Gastrocnemius medialis (tissue), 4 donors: ENCODE results near the gene FGD5. TPM values are rescaled to one million over a fixed set of nuclear protein-coding genes. Genes with fewer than 3 reads are reported as not detected.
"Not testable (repeated sequence)": the region's sequence is repeated elsewhere in the genome, so short reads cannot be mapped to it uniquely, and the experiment has no call there.

Experiments used
- ATAC-seq, 2 donors: fragments of 150-250 bp; one replicate each; pipeline ENCODE4 v1.9.1; 2016
- DNase-seq, 2 donors: peaks; one replicate each; pipeline ENCODE4 v3.0.0-alpha.2; 2019
- H3K27ac ChIP-seq, 4 donors: fragments of 200-600 bp; sonication (generic); 1 replicate in 1 of 4; 2 replicates in 3 of 4; pipeline ENCODE4 v1.5.1; 2016 to 2018; ENCODE audit warnings: mild to moderate bottlenecking in 2 of 4, moderate library complexity in 1 of 4
- H3K27me3 ChIP-seq, 3 donors: fragments of 200-600 bp; sonication (generic) in 2 of 3; 1 replicate in 1 of 3; 2 replicates in 2 of 3; pipeline versions ENCODE4 v1.5.1 to v1.6.0; 2016 to 2019; ENCODE audit warnings: mild to moderate bottlenecking in 1 of 3, moderate library complexity in 1 of 3
- H3K36me3 ChIP-seq, 2 donors: fragments of 200-600 bp; sonication (generic) in 1 of 2; one replicate each; pipeline ENCODE4 v1.5.1; 2017 to 2018
- H3K4me1 ChIP-seq, 2 donors: fragments of 200-600 bp; sonication (generic) in 1 of 2; one replicate each; pipeline ENCODE4 v1.5.1; 2016 to 2017; ENCODE audit warnings: mild to moderate bottlenecking in 2 of 2
- H3K4me3 ChIP-seq, 4 donors: fragments of 200-600 bp; sonication (generic) in 3 of 4; 1 replicate in 1 of 4; 2 replicates in 3 of 4; pipeline ENCODE4 v1.5.1; 2016 to 2019; ENCODE audit warnings: mild to moderate bottlenecking in 2 of 4
- H3K9me3 ChIP-seq, 3 donors: fragments of 200-600 bp; sonication (generic) in 2 of 3; 1 replicate in 1 of 3; 2 replicates in 2 of 3; pipeline ENCODE4 v1.5.1; 2016 to 2019
- POLR2A ChIP-seq, 2 donors: fragments of 450-650 bp; IDR thresholded peaks; one replicate each; pipeline ENCODE4 v1.6.1; 2017; ENCODE audit warnings: antibody characterized with exemption in 2 of 2, mild to moderate bottlenecking in 2 of 2, moderate library complexity in 2 of 2
- in situ Hi-C, 4 donors: fragments of 200-750 bp; cut with MboI; loops; one replicate each; pipeline versions ENCODE4 v1.15.0 to v1.8.0; 2017; ENCODE audit warnings: low sequenced_read_pairs in 4 of 4
- intact Hi-C: fragments of 100-400 bp; cut with DNase I; formaldehyde crosslinking; loops from one replicate; pipeline ENCODE4 v1.15.1; 2023; ENCODE audit warnings: low total_unique reads
- total RNA-seq, 4 donors: library from RNA; depleted of rRNA; stranded (reverse); fragments of >200 nt; gene quantifications; one replicate each; pipeline versions ENCODE4 v1.1.0 to v1.2.3, GENCODE V29; 2016
- TF ChIP-seq, protein P1 (sequence below), 5 experiments: fragments of 450-650 bp in 3 of 5; fragments of 200-600 bp in 2 of 5; sonication (generic) in 2 of 5; IDR thresholded peaks in 4 of 5; conservative IDR thresholded peaks in 1 of 5; 1 replicate in 4 of 5; 2 replicates in 1 of 5; pipeline ENCODE4 v1.5.1; 2016 to 2019; ENCODE audit warnings: antibody characterized with exemption in 5 of 5, mild to moderate bottlenecking in 3 of 5, moderate library complexity in 3 of 5

Gene FGD5
- total RNA-seq, 4 donors from 2014 or later = 4.4 to 8.4 (median 5.2) TPM

DNA sequence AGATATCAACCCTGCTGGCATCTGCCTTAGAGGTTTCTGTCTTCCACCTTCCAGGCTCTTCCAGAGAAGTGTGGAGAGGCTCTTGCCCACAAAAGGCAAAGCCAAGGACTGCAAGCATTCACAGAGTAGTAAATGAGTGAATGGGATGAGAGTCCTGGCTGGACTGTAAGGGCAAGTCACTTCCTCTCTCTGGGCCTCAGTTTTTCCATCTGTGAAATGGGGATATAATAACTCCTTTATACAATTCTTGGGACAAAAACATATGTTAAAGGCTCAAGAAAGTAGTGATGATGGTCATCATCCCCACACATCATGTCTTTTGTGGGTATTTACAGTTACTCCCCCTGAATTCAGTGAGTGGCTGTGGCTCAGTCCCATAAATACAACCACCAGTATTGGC, 10.7 kb upstream of the FGD5 start:
- DNase-seq (no peak), ATAC-seq (no peak)
- Histone ChIP-seq H3K4me3 (no peak overlapping the region), H3K27me3 (peaks cover 16 to 23% (median 19%) of the 10 kb centered on the region in 3 donors), H3K4me1 (peaks cover 0 to 12% of the 10 kb centered on the region in 2 donors), H3K36me3 (no peaks in the 10 kb centered on the region), H3K27ac (no peak overlapping the region), H3K9me3 (no peaks in the 10 kb centered on the region)
- TF ChIP-seq POLR2A (IDR thresholded peaks at IDR 0.05) = no peak
- TF ChIP-seq, protein P1, sequence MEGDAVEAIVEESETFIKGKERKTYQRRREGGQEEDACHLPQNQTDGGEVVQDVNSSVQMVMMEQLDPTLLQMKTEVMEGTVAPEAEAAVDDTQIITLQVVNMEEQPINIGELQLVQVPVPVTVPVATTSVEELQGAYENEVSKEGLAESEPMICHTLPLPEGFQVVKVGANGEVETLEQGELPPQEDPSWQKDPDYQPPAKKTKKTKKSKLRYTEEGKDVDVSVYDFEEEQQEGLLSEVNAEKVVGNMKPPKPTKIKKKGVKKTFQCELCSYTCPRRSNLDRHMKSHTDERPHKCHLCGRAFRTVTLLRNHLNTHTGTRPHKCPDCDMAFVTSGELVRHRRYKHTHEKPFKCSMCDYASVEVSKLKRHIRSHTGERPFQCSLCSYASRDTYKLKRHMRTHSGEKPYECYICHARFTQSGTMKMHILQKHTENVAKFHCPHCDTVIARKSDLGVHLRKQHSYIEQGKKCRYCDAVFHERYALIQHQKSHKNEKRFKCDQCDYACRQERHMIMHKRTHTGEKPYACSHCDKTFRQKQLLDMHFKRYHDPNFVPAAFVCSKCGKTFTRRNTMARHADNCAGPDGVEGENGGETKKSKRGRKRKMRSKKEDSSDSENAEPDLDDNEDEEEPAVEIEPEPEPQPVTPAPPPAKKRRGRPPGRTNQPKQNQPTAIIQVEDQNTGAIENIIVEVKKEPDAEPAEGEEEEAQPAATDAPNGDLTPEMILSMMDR (IDR thresholded peaks at IDR 0.05 in 4 of 5, conservative IDR thresholded peaks at IDR 0.05 in 1 of 5) = no peak
- in situ Hi-C loops = no loop called here
- intact Hi-C loops = no loop called here

DNA sequence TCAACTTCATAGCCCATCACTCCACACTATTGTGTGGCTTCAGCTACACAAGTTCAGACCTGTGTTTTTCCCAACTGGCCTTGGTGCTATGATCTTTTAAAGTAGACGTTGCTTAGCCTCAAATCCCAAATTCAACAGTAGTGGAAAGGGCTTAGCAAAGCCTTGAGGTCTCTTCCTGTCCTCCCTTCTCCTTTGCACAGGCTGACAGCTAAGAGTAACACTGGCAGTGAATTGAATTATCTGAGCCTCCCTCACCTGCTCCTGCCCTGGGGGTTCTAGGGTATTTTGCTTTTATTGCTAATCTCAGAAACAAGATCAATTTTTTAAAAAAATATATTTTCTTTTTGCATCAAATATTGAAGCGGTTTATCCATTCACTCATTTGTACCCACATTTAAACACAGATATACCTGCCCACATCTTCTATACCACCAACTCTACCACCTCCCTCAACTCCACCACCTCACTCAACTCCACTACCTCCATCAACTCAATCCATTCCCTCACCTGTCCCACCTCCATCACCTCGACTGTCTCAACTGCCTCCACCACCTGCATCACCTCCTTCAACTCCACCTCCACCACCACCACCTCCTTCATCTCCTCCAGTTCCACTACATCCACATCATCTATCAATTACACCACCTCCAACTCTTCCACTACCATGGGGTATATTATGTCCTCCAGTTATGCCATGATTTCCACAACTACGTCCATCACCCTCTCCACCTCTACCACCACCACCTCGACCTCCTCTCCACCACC, 10.1 kb upstream of the FGD5 start:
- Histone ChIP-seq H3K27me3 (peaks cover 16 to 23% (median 19%) of the 10 kb centered on the region in 3 donors), H3K4me1 (peaks cover 0 to 12% of the 10 kb centered on the region in 2 donors), H3K4me3 (no peak overlapping the region), H3K36me3 (no peaks in the 10 kb centered on the region), H3K27ac (no peak overlapping the region), H3K9me3 (no peaks in the 10 kb centered on the region)
- ATAC-seq = no peak
- DNase-seq = no peak
- intact Hi-C loops (no loop called here), in situ Hi-C loops (no loop called here)
- TF ChIP-seq, protein P1 (IDR thresholded peaks at IDR 0.05 in 4 of 5, conservative IDR thresholded peaks at IDR 0.05 in 1 of 5) = no peak
- no peak for TF ChIP-seq POLR2A (IDR thresholded peaks at IDR 0.05)

DNA sequence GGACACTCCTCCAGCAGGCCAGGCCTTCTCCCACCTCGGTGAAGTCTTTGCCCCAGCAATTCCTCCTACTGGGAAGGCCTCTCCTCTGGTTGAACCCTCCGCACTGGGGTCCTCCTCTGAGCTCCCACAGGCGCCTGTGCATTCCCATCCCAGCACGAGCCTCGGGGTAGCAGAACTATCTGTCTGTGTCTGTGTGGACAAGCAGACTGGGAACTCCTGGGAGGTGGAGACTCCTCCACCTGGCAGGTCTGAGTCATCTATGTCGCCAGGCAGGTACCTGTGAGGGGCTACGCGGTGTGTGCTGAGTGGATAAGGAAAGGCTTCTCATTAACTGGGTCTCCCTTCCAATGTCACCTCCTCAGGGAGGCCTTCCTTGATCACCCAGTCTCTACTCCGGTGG, 9.2 kb upstream of the FGD5 start:
- H3K9me3 ChIP-seq, H3K36me3 ChIP-seq, ATAC-seq, intact Hi-C loops, DNase-seq, in situ Hi-C loops: not testable (repeated sequence)
- Histone ChIP-seq H3K4me3 (peak overlapping the region; percentile 46 to 49 (median 47)), H3K27me3 (peaks cover 16 to 23% (median 19%) of the 10 kb centered on the region in 3 donors), H3K27ac (peak overlapping the region in 3 of 4 donors; percentile 42 to 72 (median 68)), H3K4me1 (peaks cover 0 to 12% of the 10 kb centered on the region in 2 donors)

DNA sequence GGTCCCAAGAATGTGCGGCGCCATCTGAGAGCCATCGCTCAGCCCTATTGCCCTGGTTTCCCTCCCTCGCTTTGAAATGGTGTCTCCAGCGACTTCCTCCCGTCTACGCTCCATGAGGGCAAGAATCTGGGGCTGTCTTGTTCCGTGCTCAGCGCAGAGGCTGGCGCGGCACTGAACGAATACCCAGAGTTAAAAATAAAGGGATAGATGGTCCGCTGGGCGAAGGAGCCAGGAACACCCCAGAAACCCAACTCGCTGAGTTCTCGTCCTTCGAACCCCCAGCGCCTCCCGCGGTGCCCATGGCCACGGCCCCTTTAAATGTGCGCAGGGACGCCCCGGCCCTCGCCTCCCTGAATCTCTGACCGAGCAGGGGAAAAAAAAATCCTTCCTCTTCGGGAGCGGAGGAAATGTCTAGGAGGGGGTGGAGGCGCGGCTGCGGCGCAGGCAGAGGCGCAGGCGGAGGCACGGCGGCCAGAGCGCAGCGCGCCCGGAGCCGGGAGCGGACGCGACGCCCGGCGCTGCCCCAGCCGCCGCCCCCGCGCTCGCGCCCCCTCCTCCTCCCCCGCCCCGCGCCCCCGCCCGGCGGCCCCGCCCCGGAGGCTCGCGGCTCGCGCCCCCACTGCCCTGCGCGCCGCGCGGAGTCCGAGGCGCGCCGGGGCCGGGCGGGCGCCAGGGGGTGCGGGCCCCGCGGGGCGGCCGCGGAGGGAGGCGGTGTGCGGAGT, 8.5 kb upstream of the FGD5 start:
- Histone ChIP-seq H3K4me1 (peaks cover 0 to 12% of the 10 kb centered on the region in 2 donors), H3K9me3 (no peaks in the 10 kb centered on the region), H3K4me3 (peak overlapping the region; percentile 56 to 66 (median 58)), H3K36me3 (no peaks in the 10 kb centered on the region), H3K27ac (peak overlapping the region; percentile 41 to 74 (median 72)), H3K27me3 (peaks cover 16 to 23% (median 19%) of the 10 kb centered on the region in 3 donors)
- DNase-seq (no peak), ATAC-seq (peak; percentile 35 to 40)
- TF ChIP-seq, protein P1 (IDR thresholded peaks at IDR 0.05 in 4 of 5, conservative IDR thresholded peaks at IDR 0.05 in 1 of 5) = no peak
- TF ChIP-seq POLR2A (IDR thresholded peaks at IDR 0.05) = no peak
- intact Hi-C loops = no loop called here
- in situ Hi-C loops = no loop called here
